ENCODE data around the gene CPTP. TPM values are rescaled to one million over a fixed set of nuclear protein-coding genes. Genes with fewer than 3 reads are reported as not detected.
A peak's percentile ranks its signal among the peaks of the same experiment; 100 is the strongest.

The CPTP gene
- polyA plus RNA-seq, 3 donors, result 6.4 to 7.7 (median 7.4) TPM

GRCh38 chr1:1356796-1357401 is 32.3 kb downstream of the CPTP start:
- intact Hi-C loops (cut with micrococcal nuclease), result no loop called here
- Histone ChIP-seq H3K4me1 (ENCODE audit: control insufficient read depth in 1 of 2, insufficient read depth in 2 of 2, low read length in 2 of 2) (no peaks in the 10 kb centered on the region), H3K9ac (ENCODE audit: insufficient read depth, low read length, poor library complexity, severe bottlenecking) (no peak overlapping the region), H3K4me3 (replicated peaks in 1 of 3; ENCODE audit: low read depth in 2 of 3, low read length in 3 of 3) (no peak overlapping the region), H3K27me3 (ENCODE audit: control insufficient read depth in 2 of 2, insufficient read depth in 2 of 2, low read length in 2 of 2) (peaks cover 11 to 82% of the 10 kb centered on the region in 2 donors), H4K20me1 (ENCODE audit: insufficient read depth, low read length) (peaks cover under 1% of the 10 kb centered on the region), H3K4me2 (replicated peaks; ENCODE audit: extremely low read depth, low read length, poor library complexity, severe bottlenecking) (no peak overlapping the region), H3K79me2 (ENCODE audit: insufficient read depth, low read length) (no peaks in the 10 kb centered on the region), H3K27ac (ENCODE audit: low read depth in 1 of 2, low read length in 2 of 2) (no peak overlapping the region), H3K9me3 (replicated peaks in 1 of 2; ENCODE audit: control insufficient read depth in 1 of 2, insufficient read depth in 1 of 2, low read length in 2 of 2) (no peaks in the 10 kb centered on the region), H3K36me3 (replicated peaks in 1 of 2; ENCODE audit: control insufficient read depth in 1 of 2, insufficient read depth in 2 of 2, low read length in 2 of 2) (no peaks in the 10 kb centered on the region), H2AFZ (ENCODE audit: insufficient read depth, low read depth, low read length, poor library complexity, severe bottlenecking) (no peak overlapping the region)
- H3K36me3 Mint-ChIP-seq, result peaks cover 0 to 6% of the 10 kb centered on the region in 2 donors
- WGBS (ENCODE audit: insufficient coverage), result 77% methylated on average over 22 of the region's 26 CpGs
- H3K27me3 Mint-ChIP-seq (ENCODE audit: low read depth in 3 of 3), result peaks cover 69 to 99% (median 75%) of the 10 kb centered on the region in 3 donors
- H3K27ac Mint-ChIP-seq, result no peak overlapping the region
- H3K4me1 Mint-ChIP-seq, result peaks cover 5% of the 10 kb centered on the region
- peaks cover 0 to 10% (median 7%) of the 10 kb centered on the region in 7 donors for H3K9me3 Mint-ChIP-seq
- no peak for TF ChIP-seq CTCF (IDR thresholded peaks at IDR 0.05)
- no peak for DNase-seq
- peak overlapping the region in 1 of 2 donors; percentile 37 for H3K4me3 Mint-ChIP-seq

- Histone ChIP-seq H3K27ac (ENCODE audit: low read depth in 1 of 2, low read length in 2 of 2) (no peak overlapping the region), H3K79me2 (ENCODE audit: insufficient read depth, low read length) (no peaks in the 10 kb centered on the region), H3K9ac (ENCODE audit: insufficient read depth, low read length, poor library complexity, severe bottlenecking) (no peak overlapping the region), H3K9me3 (replicated peaks in 1 of 2; ENCODE audit: control insufficient read depth in 1 of 2, insufficient read depth in 1 of 2, low read length in 2 of 2) (no peaks in the 10 kb centered on the region), H3K4me1 (ENCODE audit: control insufficient read depth in 1 of 2, insufficient read depth in 2 of 2, low read length in 2 of 2) (no peaks in the 10 kb centered on the region), H3K27me3 (ENCODE audit: control insufficient read depth in 2 of 2, insufficient read depth in 2 of 2, low read length in 2 of 2) (peaks cover 11 to 75% of the 10 kb centered on the region in 2 donors), H2AFZ (ENCODE audit: insufficient read depth, low read depth, low read length, poor library complexity, severe bottlenecking) (peak overlapping the region; percentile 21), H3K36me3 (replicated peaks in 1 of 2; ENCODE audit: control insufficient read depth in 1 of 2, insufficient read depth in 2 of 2, low read length in 2 of 2) (no peaks in the 10 kb centered on the region), H3K4me2 (replicated peaks; ENCODE audit: extremely low read depth, low read length, poor library complexity, severe bottlenecking) (no peak overlapping the region), H3K4me3 (replicated peaks in 1 of 3; ENCODE audit: low read depth in 2 of 3, low read length in 3 of 3) (no peak overlapping the region), H4K20me1 (ENCODE audit: insufficient read depth, low read length) (no peaks in the 10 kb centered on the region)
- TF ChIP-seq CTCF (IDR thresholded peaks at IDR 0.05), result no peak
- 26% methylated on average over 15 of the region's 18 CpGs for WGBS (ENCODE audit: insufficient coverage)
- H3K36me3 Mint-ChIP-seq, result peaks cover 0 to 2% of the 10 kb centered on the region in 2 donors
- peaks cover 0 to 10% (median 3%) of the 10 kb centered on the region in 7 donors for H3K9me3 Mint-ChIP-seq
- H3K4me3 Mint-ChIP-seq, result peak overlapping the region in 1 of 2 donors; percentile 48
- intact Hi-C loops (cut with micrococcal nuclease), result no loop called here
- DNase-seq, result no peak
- peaks cover 69 to 99% (median 71%) of the 10 kb centered on the region in 3 donors for H3K27me3 Mint-ChIP-seq (ENCODE audit: low read depth in 3 of 3)
- H3K27ac Mint-ChIP-seq, result no peak overlapping the region
- peaks cover 6% of the 10 kb centered on the region for H3K4me1 Mint-ChIP-seq
These were observed 33.4 kb downstream of the CPTP start for GRCh38 chr1:1357871-1358432.
